ENCODE results near the gene GPBAR1.

GPBAR1 gene

DNA sequence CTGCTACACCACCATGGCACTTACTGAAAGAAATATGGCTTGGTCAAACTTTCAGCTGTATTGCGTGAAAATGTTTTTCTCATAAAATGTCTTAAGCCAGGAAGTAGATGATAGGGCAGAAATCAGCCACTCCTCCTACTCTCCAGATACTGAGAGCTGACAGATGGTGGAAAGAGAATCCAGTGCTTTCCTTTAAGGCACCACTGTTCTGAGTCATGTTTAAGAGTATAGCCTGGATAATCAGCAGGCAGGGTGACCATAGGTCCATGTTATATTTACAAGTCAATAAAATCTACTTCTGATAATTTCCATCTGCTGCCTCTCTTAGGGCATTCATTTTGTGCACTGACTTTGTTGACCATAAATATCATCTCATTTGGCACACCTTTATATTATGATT lies 21.9 kb upstream of the GPBAR1 start:
- Histone ChIP-seq H3K27ac (ENCODE audit: low read depth in 2 of 2, low read length in 2 of 2) (peak overlapping the region; percentile 31 to 39), H3K9me3 (ENCODE audit: control insufficient read depth in 2 of 2, low read length in 2 of 2) (no peaks in the 10 kb centered on the region), H3K9ac (ENCODE audit: low read depth in 1 of 2, low read length in 2 of 2) (no peak overlapping the region), H3K4me1 (ENCODE audit: control insufficient read depth in 2 of 2, insufficient read depth in 2 of 2, low read length in 2 of 2) (no peaks in the 10 kb centered on the region), H3K36me3 (ENCODE audit: control insufficient read depth in 2 of 2, insufficient read depth in 2 of 2, low read length in 2 of 2) (peaks cover 53 to 79% of the 10 kb centered on the region in 2 donors), H3K27me3 (ENCODE audit: control insufficient read depth in 2 of 2, insufficient read depth in 2 of 2, low read length in 2 of 2) (no peaks in the 10 kb centered on the region), H3K4me3 (ENCODE audit: low read length in 2 of 2) (no peak overlapping the region)

DNA sequence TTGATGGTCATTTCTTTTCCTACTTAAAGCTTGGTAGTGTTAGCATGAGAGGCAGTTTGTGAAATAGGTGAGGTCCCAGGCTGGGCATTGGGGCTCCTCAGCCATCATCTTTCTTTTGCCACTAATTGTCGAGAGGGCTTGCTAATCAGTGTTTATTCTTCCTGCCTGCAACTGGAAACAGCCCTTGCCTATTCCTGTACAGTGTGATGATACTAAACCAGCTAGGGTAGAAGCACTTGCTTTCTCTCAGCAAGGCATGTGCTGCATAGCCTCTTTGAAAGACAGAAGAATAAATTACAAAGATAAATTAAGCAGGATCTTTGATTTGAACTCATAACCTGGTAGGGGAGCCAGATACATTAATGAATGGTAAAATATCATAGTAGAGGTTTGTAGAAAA lies 16.6 kb upstream of the GPBAR1 start:
- Histone ChIP-seq H3K4me3 (ENCODE audit: low read length in 2 of 2) (no peak overlapping the region), H3K36me3 (ENCODE audit: control insufficient read depth in 2 of 2, insufficient read depth in 2 of 2, low read length in 2 of 2) (peaks cover 61 to 82% of the 10 kb centered on the region in 2 donors), H3K9me3 (ENCODE audit: control insufficient read depth in 2 of 2, low read length in 2 of 2) (no peaks in the 10 kb centered on the region), H3K4me1 (ENCODE audit: control insufficient read depth in 2 of 2, insufficient read depth in 2 of 2, low read length in 2 of 2) (no peaks in the 10 kb centered on the region), H3K27ac (ENCODE audit: low read depth in 2 of 2, low read length in 2 of 2) (no peak overlapping the region), H3K27me3 (ENCODE audit: control insufficient read depth in 2 of 2, insufficient read depth in 2 of 2, low read length in 2 of 2) (no peaks in the 10 kb centered on the region), H3K9ac (ENCODE audit: low read depth in 1 of 2, low read length in 2 of 2) (no peak overlapping the region)

DNA sequence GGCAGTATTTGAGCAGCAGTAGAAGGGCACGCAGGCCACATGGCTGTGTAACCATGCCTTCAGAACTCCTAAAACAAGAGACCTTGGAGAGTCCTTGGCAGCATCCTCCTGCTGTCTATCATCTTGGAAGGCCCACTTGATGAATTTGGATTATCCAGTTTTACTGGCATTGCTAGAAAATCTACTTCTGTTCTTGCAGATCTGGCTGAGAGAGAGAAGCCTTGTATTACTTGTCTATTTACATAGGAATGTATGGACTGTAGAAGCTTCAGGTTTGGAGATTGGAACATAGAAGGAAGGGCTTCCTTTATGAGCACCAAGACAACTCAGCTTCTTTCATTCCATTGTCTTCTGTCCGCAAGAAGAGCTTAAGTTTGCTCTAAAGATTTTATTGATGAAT lies 16.1 kb upstream of the GPBAR1 start:
- Histone ChIP-seq H3K9me3 (ENCODE audit: control insufficient read depth in 2 of 2, low read length in 2 of 2) (no peaks in the 10 kb centered on the region), H3K9ac (ENCODE audit: low read depth in 1 of 2, low read length in 2 of 2) (no peak overlapping the region), H3K27me3 (ENCODE audit: control insufficient read depth in 2 of 2, insufficient read depth in 2 of 2, low read length in 2 of 2) (no peaks in the 10 kb centered on the region), H3K27ac (ENCODE audit: low read depth in 2 of 2, low read length in 2 of 2) (no peak overlapping the region), H3K36me3 (ENCODE audit: control insufficient read depth in 2 of 2, insufficient read depth in 2 of 2, low read length in 2 of 2) (peaks cover 63 to 84% of the 10 kb centered on the region in 2 donors), H3K4me3 (ENCODE audit: low read length in 2 of 2) (no peak overlapping the region), H3K4me1 (ENCODE audit: control insufficient read depth in 2 of 2, insufficient read depth in 2 of 2, low read length in 2 of 2) (no peaks in the 10 kb centered on the region)

DNA sequence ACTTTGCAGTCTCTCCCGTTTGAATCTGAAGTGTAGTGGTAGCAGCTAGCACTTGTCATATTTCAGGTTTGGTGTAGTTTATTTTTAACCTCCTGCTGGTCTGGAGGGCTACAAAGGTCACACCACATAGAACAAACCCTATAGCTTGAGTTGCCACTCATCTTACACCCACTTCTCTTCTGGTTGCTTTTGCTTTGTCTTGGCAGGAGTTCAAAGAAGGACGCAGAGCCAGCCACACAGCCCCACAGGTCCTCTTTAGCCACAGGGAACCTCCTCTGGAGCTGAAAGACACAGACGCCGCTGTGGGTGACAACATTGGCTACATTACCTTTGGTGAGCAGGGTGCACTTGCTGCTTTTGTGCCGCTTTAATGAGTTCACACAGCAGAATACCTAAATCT lies 15.6 kb upstream of the GPBAR1 start:
- no peak overlapping the region for H3K27ac ChIP-seq (ENCODE audit: low read depth in 2 of 2, low read length in 2 of 2)
- no peaks in the 10 kb centered on the region for H3K9me3 ChIP-seq (ENCODE audit: control insufficient read depth in 2 of 2, low read length in 2 of 2)
- peaks cover 67 to 88% of the 10 kb centered on the region in 2 donors for H3K36me3 ChIP-seq (ENCODE audit: control insufficient read depth in 2 of 2, insufficient read depth in 2 of 2, low read length in 2 of 2)
- no peaks in the 10 kb centered on the region for H3K27me3 ChIP-seq (ENCODE audit: control insufficient read depth in 2 of 2, insufficient read depth in 2 of 2, low read length in 2 of 2)
- H3K4me3 ChIP-seq (ENCODE audit: low read length in 2 of 2), result no peak overlapping the region
- H3K9ac ChIP-seq (ENCODE audit: low read depth in 1 of 2, low read length in 2 of 2), result no peak overlapping the region
- no peaks in the 10 kb centered on the region for H3K4me1 ChIP-seq (ENCODE audit: control insufficient read depth in 2 of 2, insufficient read depth in 2 of 2, low read length in 2 of 2)

DNA sequence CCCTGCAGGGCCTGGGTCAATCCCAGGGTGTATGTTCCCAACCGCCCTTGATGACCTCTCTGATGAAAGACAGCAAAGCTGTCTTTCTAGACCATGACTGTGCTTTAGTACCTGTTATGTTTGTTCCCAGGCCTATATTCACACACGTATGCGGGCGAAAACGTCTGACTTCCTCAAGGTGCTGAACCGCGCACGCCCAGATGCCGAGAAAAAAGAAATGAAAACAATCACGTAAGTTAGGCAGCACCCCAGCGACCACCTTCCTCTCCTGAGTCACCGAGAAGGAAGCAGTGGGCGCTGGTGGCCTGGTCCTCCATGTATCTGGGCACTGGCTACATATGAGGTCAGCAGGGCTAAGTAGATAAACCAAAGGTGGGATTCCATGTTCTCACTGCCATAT lies 11.1 kb upstream of the GPBAR1 start:
- Histone ChIP-seq H3K27ac (ENCODE audit: low read depth in 2 of 2, low read length in 2 of 2) (no peak overlapping the region), H3K4me1 (ENCODE audit: control insufficient read depth in 2 of 2, insufficient read depth in 2 of 2, low read length in 2 of 2) (no peaks in the 10 kb centered on the region), H3K9me3 (ENCODE audit: control insufficient read depth in 2 of 2, low read length in 2 of 2) (no peaks in the 10 kb centered on the region), H3K4me3 (ENCODE audit: low read length in 2 of 2) (no peak overlapping the region), H3K27me3 (ENCODE audit: control insufficient read depth in 2 of 2, insufficient read depth in 2 of 2, low read length in 2 of 2) (no peaks in the 10 kb centered on the region), H3K36me3 (ENCODE audit: control insufficient read depth in 2 of 2, insufficient read depth in 2 of 2, low read length in 2 of 2) (peaks cover 85 to 92% of the 10 kb centered on the region in 2 donors), H3K9ac (ENCODE audit: low read depth in 1 of 2, low read length in 2 of 2) (no peak overlapping the region)

DNA sequence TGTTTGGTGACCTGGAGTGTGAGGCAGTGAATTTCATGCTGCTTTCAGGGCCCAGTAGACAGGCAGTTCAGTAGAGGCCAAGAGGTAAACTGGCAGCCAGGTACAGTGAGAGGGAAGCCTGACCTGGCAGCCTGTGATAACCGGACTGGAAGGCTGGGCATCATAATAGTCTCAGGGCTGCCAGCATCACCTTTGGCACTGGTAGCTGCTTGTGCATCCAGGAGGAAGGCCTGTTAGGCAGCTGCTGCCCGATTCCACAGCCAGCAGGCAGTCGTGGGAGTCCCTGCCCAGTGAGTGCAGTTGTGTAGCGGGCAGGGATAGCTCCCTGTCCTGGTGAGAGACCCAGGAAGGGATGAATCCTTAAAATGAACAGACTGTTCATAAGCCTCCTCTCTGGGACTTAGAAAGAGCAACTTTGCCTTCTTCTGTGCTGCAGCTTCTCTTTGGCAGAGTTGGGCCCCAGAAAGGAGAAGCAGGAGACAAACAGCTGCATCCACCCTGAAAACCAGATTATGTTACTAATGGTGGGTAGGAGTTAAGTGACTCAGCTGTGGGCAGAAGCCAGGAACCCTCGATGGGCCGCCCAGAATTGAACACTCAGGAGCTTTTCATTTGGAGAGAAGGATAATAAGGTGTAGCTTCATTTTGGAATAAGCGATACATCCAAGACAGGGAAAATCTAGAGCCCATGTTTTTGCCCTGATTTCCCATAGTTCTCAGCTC lies 8.1 kb upstream of the GPBAR1 start:
- Histone ChIP-seq H3K4me1 (ENCODE audit: control insufficient read depth in 2 of 2, insufficient read depth in 2 of 2, low read length in 2 of 2) (no peaks in the 10 kb centered on the region), H3K36me3 (ENCODE audit: control insufficient read depth in 2 of 2, insufficient read depth in 2 of 2, low read length in 2 of 2) (peaks cover 74 to 87% of the 10 kb centered on the region in 2 donors), H3K9ac (ENCODE audit: low read depth in 1 of 2, low read length in 2 of 2) (no peak overlapping the region), H3K9me3 (ENCODE audit: control insufficient read depth in 2 of 2, low read length in 2 of 2) (no peaks in the 10 kb centered on the region), H3K4me3 (ENCODE audit: low read length in 2 of 2) (no peak overlapping the region), H3K27ac (ENCODE audit: low read depth in 2 of 2, low read length in 2 of 2) (no peak overlapping the region), H3K27me3 (ENCODE audit: control insufficient read depth in 2 of 2, insufficient read depth in 2 of 2, low read length in 2 of 2) (no peaks in the 10 kb centered on the region)

DNA sequence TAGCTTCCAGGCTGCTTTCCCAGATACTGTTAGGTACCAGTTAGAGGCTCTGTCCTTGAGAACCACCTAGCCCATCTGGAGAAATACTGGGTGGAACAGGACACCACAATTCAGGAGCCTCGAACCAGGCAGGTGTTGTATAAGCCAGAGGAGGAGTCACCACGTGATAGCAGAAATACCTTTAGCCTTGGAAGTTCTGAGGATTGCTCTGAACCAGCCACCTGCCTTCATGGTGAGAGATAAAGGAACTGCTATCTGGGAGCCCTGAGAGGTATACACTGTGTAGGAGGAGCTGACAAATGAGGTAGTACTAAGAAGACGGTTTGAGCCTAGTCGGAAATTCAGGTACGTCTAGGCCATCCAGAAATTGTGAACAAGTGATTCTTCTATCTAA lies 7.6 kb upstream of the GPBAR1 start:
- Histone ChIP-seq H3K4me1 (ENCODE audit: control insufficient read depth in 2 of 2, insufficient read depth in 2 of 2, low read length in 2 of 2) (no peaks in the 10 kb centered on the region), H3K9ac (ENCODE audit: low read depth in 1 of 2, low read length in 2 of 2) (no peak overlapping the region), H3K36me3 (ENCODE audit: control insufficient read depth in 2 of 2, insufficient read depth in 2 of 2, low read length in 2 of 2) (peaks cover 70 to 81% of the 10 kb centered on the region in 2 donors), H3K4me3 (ENCODE audit: low read length in 2 of 2) (no peak overlapping the region), H3K27me3 (ENCODE audit: control insufficient read depth in 2 of 2, insufficient read depth in 2 of 2, low read length in 2 of 2) (no peaks in the 10 kb centered on the region), H3K27ac (ENCODE audit: low read depth in 2 of 2, low read length in 2 of 2) (no peak overlapping the region), H3K9me3 (ENCODE audit: control insufficient read depth in 2 of 2, low read length in 2 of 2) (no peaks in the 10 kb centered on the region)

DNA sequence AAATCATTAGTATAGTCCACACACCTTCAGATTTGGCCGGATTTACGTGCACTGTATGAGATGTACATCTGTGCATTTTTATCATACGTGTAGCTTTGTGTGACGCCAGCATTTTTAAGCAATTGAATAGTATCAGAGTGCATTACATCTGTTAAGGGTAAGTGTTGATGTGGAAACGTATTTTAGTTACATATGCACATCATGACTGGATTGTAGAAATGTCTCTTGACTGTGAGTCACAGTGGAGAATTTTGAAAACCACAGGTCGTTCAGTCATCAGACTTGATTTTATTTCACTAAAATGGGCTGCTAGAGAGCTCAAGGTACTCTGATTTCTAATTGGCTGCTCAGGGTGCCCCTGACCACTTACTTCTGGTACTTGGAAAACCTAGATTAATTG lies 5.4 kb upstream of the GPBAR1 start:
- Histone ChIP-seq H3K27me3 (ENCODE audit: control insufficient read depth in 2 of 2, insufficient read depth in 2 of 2, low read length in 2 of 2) (no peaks in the 10 kb centered on the region), H3K27ac (ENCODE audit: low read depth in 2 of 2, low read length in 2 of 2) (no peak overlapping the region), H3K9me3 (ENCODE audit: control insufficient read depth in 2 of 2, low read length in 2 of 2) (no peaks in the 10 kb centered on the region), H3K4me3 (ENCODE audit: low read length in 2 of 2) (no peak overlapping the region), H3K9ac (ENCODE audit: low read depth in 1 of 2, low read length in 2 of 2) (no peak overlapping the region), H3K4me1 (ENCODE audit: control insufficient read depth in 2 of 2, insufficient read depth in 2 of 2, low read length in 2 of 2) (peaks cover 9 to 10% of the 10 kb centered on the region in 2 donors), H3K36me3 (ENCODE audit: control insufficient read depth in 2 of 2, insufficient read depth in 2 of 2, low read length in 2 of 2) (peaks cover 49 to 62% of the 10 kb centered on the region in 2 donors)

DNA sequence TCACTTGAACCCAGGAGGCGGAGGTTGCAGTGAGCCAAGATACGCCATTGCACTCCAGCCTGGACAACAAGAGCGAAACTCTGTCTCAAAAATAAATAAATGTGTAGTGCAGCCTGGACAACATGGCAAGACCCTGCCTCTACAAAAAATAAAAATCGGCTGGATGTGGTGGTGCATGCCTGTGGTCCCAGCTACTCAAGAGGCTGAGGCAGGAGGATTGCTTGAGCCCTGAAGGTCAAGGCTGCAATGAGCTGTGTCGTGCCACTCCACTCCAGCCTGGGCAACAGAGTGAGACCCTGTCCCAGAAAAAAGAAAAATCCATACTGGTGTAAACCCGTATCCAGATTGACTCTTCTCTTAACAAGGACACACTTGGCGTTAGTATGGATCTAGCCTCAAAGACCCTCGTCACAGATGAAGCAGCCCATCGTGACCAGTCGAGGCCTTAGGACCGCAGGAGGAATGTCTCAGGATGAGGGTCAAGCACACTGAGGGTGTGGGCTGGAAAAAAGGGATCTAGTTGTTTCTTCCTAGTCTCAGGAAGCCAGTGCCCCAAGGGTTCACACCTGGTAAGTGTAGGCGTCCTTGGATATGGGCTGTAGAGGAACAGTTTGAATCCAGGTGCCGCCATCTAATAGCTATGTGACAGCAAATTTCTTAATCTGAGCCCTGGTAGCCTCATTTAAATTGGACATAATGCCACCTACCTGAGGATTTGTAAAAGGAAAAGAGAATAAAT lies 4.0 kb upstream of the GPBAR1 start:
- peaks cover 41 to 49% of the 10 kb centered on the region in 2 donors for H3K36me3 ChIP-seq (ENCODE audit: control insufficient read depth in 2 of 2, insufficient read depth in 2 of 2, low read length in 2 of 2)
- H3K4me1 ChIP-seq (ENCODE audit: control insufficient read depth in 2 of 2, insufficient read depth in 2 of 2, low read length in 2 of 2), result peaks cover 18 to 19% of the 10 kb centered on the region in 2 donors
- H3K9ac ChIP-seq (ENCODE audit: low read depth in 1 of 2, low read length in 2 of 2), result no peak overlapping the region
- H3K27ac ChIP-seq (ENCODE audit: low read depth in 2 of 2, low read length in 2 of 2), result peak overlapping the region in 1 of 2 donors; percentile 17
- no peak overlapping the region for H3K4me3 ChIP-seq (ENCODE audit: low read length in 2 of 2)
- H3K27me3 ChIP-seq (ENCODE audit: control insufficient read depth in 2 of 2, insufficient read depth in 2 of 2, low read length in 2 of 2), result no peaks in the 10 kb centered on the region
- H3K9me3 ChIP-seq (ENCODE audit: control insufficient read depth in 2 of 2, low read length in 2 of 2), result no peaks in the 10 kb centered on the region

DNA sequence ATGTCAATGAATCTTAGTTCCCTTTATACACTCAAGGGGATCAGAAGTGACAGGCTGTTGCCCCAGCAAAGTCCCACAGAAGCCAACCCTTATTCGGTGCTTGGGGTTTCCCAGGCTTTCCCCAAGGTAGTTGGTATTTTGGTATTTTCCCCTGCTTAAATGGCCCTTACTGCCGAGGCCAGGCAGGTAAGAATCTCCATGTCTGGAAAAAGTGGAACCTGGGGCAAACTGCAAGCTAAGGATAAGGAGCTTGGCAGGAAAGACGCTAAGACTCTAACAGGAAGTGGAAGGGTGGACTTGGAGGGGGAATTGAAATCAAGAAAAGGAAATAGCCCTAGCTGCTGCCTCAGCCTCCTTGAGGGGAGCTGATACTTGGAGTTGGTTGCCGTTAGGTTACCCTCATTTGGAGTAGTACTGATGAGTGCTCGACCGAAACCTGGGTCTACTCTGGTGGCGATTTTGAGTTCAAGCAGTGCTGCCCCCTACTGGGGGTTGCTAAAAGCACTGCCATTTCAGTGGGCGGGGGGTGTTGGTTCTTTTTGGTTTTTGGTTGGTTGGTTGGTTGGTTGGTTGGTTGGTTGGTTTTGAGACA lies 3.3 kb upstream of the GPBAR1 start:
- Histone ChIP-seq H3K27me3 (ENCODE audit: control insufficient read depth in 2 of 2, insufficient read depth in 2 of 2, low read length in 2 of 2) (no peaks in the 10 kb centered on the region), H3K36me3 (ENCODE audit: control insufficient read depth in 2 of 2, insufficient read depth in 2 of 2, low read length in 2 of 2) (peaks cover 35 to 42% of the 10 kb centered on the region in 2 donors), H3K9me3 (ENCODE audit: control insufficient read depth in 2 of 2, low read length in 2 of 2) (no peaks in the 10 kb centered on the region), H3K4me3 (ENCODE audit: low read length in 2 of 2) (no peak overlapping the region), H3K27ac (ENCODE audit: low read depth in 2 of 2, low read length in 2 of 2) (peak overlapping the region in 1 of 2 donors; percentile 17), H3K4me1 (ENCODE audit: control insufficient read depth in 2 of 2, insufficient read depth in 2 of 2, low read length in 2 of 2) (peaks cover 23 to 26% of the 10 kb centered on the region in 2 donors), H3K9ac (ENCODE audit: low read depth in 1 of 2, low read length in 2 of 2) (no peak overlapping the region)
